Measurements from ENCODE around the gene PPP4R3B. TPM values are rescaled to one million over a fixed set of nuclear protein-coding genes. Genes with fewer than 3 reads are reported as not detected.
"Not testable (repeated sequence)": the region's sequence is repeated elsewhere in the genome, so short reads cannot be mapped to it uniquely, and the experiment has no call there.

Gene PPP4R3B
- total RNA-seq, 6 experiments from 2014 or later = 37.1 to 43.1 (median 39.8) TPM

- peaks cover 7% of the 10 kb centered on the region for H3K36me3 Mint-ChIP-seq (ENCODE audit: low read depth)
- peaks cover 10% of the 10 kb centered on the region for H3K4me1 Mint-ChIP-seq (ENCODE audit: low read depth)
- H3K27me3 Mint-ChIP-seq (ENCODE audit: insufficient read depth) = no peaks in the 10 kb centered on the region
- no peak for TF ChIP-seq CTCF (IDR thresholded peaks at IDR 0.05)
- H3K27ac Mint-ChIP-seq = no peak overlapping the region
- no peaks in the 10 kb centered on the region for H3K9me3 Mint-ChIP-seq
- no peak overlapping the region for H3K4me3 Mint-ChIP-seq
- no peak for DNase-seq
Measured at GRCh38 chr2:55607717-55608116, 9.7 kb downstream of the PPP4R3B start.

GRCh38 chr2:55604027-55604565 lies 13.3 kb downstream of the PPP4R3B start:
- H3K4me1 Mint-ChIP-seq (ENCODE audit: low read depth) = peaks cover 10% of the 10 kb centered on the region
- H3K27ac Mint-ChIP-seq = peak overlapping the region; percentile 49
- TF ChIP-seq CTCF (IDR thresholded peaks at IDR 0.05) = no peak
- peaks cover 15% of the 10 kb centered on the region for H3K36me3 Mint-ChIP-seq (ENCODE audit: low read depth)
- H3K27me3 Mint-ChIP-seq (ENCODE audit: insufficient read depth) = no peaks in the 10 kb centered on the region
- H3K9me3 Mint-ChIP-seq = no peaks in the 10 kb centered on the region
- DNase-seq = peak; percentile 7
- H3K4me3 Mint-ChIP-seq = no peak overlapping the region

GRCh38 chr2:55601849-55602248 lies 15.6 kb downstream of the PPP4R3B start:
- Mint-ChIP-seq H3K9me3 (no peaks in the 10 kb centered on the region), H3K4me1 (ENCODE audit: low read depth) (peaks cover 10% of the 10 kb centered on the region), H3K36me3 (ENCODE audit: low read depth) (peaks cover 25% of the 10 kb centered on the region), H3K4me3 (no peak overlapping the region), H3K27ac (no peak overlapping the region), H3K27me3 (ENCODE audit: insufficient read depth) (no peaks in the 10 kb centered on the region)
- no peak for TF ChIP-seq CTCF (IDR thresholded peaks at IDR 0.05)
- no peak for DNase-seq

GRCh38 chr2:55598056-55598795 lies 19.2 kb downstream of the PPP4R3B start:
- no peaks in the 10 kb centered on the region for H3K9me3 Mint-ChIP-seq
- H3K4me1 Mint-ChIP-seq (ENCODE audit: low read depth) = no peaks in the 10 kb centered on the region
- peaks cover 31% of the 10 kb centered on the region for H3K36me3 Mint-ChIP-seq (ENCODE audit: low read depth)
- no peak for DNase-seq
- no peak for TF ChIP-seq CTCF (IDR thresholded peaks at IDR 0.05)
- H3K4me3 Mint-ChIP-seq = no peak overlapping the region
- H3K27ac Mint-ChIP-seq = no peak overlapping the region
- H3K27me3 Mint-ChIP-seq (ENCODE audit: insufficient read depth) = no peaks in the 10 kb centered on the region

DNA sequence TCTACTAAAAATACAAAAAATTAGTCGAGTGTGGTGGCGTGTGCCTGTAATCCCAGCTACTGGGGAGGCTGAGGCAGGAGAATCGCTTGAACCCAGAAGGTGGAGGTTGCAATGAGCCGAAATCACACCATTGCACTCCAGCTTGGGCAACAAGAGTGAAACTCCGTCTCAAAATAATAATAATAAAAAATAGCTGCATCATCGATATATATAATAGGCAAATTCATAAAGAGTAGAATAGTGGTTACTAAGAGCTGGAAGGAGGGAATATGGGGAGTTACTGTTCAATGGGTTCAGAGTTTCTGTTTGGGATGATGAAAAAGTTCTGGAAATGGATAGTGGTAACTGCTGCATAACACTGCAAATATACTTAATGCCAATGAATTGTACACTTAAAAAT lies 20.6 kb downstream of the PPP4R3B start:
- H3K27me3 Mint-ChIP-seq (ENCODE audit: insufficient read depth); DNase-seq; H3K9me3 Mint-ChIP-seq; H3K27ac Mint-ChIP-seq; H3K4me1 Mint-ChIP-seq (ENCODE audit: low read depth); H3K4me3 Mint-ChIP-seq: not testable (repeated sequence)
- H3K36me3 Mint-ChIP-seq (ENCODE audit: low read depth) = peaks cover 26% of the 10 kb centered on the region

- H3K4me1 Mint-ChIP-seq (ENCODE audit: low read depth) = peaks cover 17% of the 10 kb centered on the region
- H3K4me3 Mint-ChIP-seq = no peak overlapping the region
- H3K36me3 Mint-ChIP-seq (ENCODE audit: low read depth) = peaks cover 24% of the 10 kb centered on the region; the same call in 1 of the 2 replicates
- H3K27ac Mint-ChIP-seq = no peak overlapping the region
- no peaks in the 10 kb centered on the region for H3K9me3 Mint-ChIP-seq
- DNase-seq = no peak
- no peaks in the 10 kb centered on the region for H3K27me3 Mint-ChIP-seq (ENCODE audit: insufficient read depth)
- TF ChIP-seq CTCF (IDR thresholded peaks at IDR 0.05) = no peak
Measured at GRCh38 chr2:55595536-55595935, 21.9 kb downstream of the PPP4R3B start.

All from HFFc6 (cell line).